ENCODE results near the gene LPCAT2. TPM values are rescaled to one million over a fixed set of nuclear protein-coding genes. Genes with fewer than 3 reads are reported as not detected.

LPCAT2 gene
- polyA plus RNA-seq, 1 donor from 2014 or later = 0.59 TPM

DNA sequence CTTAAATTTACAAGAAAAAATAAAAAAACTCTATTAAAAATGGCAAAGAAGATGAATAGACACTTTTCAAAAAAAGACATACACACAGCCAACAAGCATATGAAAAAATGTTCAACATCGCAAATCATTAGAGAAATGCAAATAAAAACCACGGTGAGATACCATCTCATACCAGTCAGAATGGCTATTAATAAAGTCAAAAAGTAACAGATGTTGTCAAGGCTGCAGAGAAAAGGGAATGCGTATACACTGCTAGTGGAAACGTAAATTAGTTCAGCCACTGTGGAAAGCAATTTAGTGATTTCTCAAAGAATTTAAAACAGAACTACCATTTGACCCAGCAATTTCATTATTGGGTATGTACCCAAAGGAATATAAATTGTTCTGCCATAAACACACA is 89.1 kb downstream of the LPCAT2 start:
- no peaks in the 10 kb centered on the region for H3K79me2 ChIP-seq (replicated peaks; ENCODE audit: insufficient read depth, low read length)
- no peaks in the 10 kb centered on the region for H3K9me2 ChIP-seq (ENCODE audit: insufficient read depth, low read length)
- H4K20me1 ChIP-seq (ENCODE audit: insufficient read depth) = no peaks in the 10 kb centered on the region
- H3K9me3 ChIP-seq (ENCODE audit: low read length) = no peaks in the 10 kb centered on the region
- TF ChIP-seq, protein P1, sequence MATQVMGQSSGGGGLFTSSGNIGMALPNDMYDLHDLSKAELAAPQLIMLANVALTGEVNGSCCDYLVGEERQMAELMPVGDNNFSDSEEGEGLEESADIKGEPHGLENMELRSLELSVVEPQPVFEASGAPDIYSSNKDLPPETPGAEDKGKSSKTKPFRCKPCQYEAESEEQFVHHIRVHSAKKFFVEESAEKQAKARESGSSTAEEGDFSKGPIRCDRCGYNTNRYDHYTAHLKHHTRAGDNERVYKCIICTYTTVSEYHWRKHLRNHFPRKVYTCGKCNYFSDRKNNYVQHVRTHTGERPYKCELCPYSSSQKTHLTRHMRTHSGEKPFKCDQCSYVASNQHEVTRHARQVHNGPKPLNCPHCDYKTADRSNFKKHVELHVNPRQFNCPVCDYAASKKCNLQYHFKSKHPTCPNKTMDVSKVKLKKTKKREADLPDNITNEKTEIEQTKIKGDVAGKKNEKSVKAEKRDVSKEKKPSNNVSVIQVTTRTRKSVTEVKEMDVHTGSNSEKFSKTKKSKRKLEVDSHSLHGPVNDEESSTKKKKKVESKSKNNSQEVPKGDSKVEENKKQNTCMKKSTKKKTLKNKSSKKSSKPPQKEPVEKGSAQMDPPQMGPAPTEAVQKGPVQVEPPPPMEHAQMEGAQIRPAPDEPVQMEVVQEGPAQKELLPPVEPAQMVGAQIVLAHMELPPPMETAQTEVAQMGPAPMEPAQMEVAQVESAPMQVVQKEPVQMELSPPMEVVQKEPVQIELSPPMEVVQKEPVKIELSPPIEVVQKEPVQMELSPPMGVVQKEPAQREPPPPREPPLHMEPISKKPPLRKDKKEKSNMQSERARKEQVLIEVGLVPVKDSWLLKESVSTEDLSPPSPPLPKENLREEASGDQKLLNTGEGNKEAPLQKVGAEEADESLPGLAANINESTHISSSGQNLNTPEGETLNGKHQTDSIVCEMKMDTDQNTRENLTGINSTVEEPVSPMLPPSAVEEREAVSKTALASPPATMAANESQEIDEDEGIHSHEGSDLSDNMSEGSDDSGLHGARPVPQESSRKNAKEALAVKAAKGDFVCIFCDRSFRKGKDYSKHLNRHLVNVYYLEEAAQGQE (IDR thresholded peaks at IDR 0.05; ENCODE audit: borderline replicate concordance) = no peak
- TF ChIP-seq EP300 (conservative IDR thresholded peaks at IDR 0.05; ENCODE audit: poor library complexity, severe bottlenecking) (no peak), RAD21 (conservative IDR thresholded peaks at IDR 0.05) (no peak), MXI1 (conservative IDR thresholded peaks at IDR 0.05; ENCODE audit: poor library complexity, severe bottlenecking) (no peak), POLR2AphosphoS5 (IDR thresholded peaks at IDR 0.05) (no peak), SMC3 (conservative IDR thresholded peaks at IDR 0.05; ENCODE audit: poor library complexity) (no peak), TAF1 (IDR thresholded peaks at IDR 0.05; ENCODE audit: low read depth) (no peak), EZH2 (IDR thresholded peaks at IDR 0.05; ENCODE audit: borderline replicate concordance, insufficient read depth, low read length, poor library complexity, severe bottlenecking) (no peak)
- TF ChIP-seq, protein P2, sequence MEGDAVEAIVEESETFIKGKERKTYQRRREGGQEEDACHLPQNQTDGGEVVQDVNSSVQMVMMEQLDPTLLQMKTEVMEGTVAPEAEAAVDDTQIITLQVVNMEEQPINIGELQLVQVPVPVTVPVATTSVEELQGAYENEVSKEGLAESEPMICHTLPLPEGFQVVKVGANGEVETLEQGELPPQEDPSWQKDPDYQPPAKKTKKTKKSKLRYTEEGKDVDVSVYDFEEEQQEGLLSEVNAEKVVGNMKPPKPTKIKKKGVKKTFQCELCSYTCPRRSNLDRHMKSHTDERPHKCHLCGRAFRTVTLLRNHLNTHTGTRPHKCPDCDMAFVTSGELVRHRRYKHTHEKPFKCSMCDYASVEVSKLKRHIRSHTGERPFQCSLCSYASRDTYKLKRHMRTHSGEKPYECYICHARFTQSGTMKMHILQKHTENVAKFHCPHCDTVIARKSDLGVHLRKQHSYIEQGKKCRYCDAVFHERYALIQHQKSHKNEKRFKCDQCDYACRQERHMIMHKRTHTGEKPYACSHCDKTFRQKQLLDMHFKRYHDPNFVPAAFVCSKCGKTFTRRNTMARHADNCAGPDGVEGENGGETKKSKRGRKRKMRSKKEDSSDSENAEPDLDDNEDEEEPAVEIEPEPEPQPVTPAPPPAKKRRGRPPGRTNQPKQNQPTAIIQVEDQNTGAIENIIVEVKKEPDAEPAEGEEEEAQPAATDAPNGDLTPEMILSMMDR (IDR thresholded peaks at IDR 0.05; ENCODE audit: poor library complexity, severe bottlenecking) = no peak
- no peaks in the 10 kb centered on the region for H3K36me3 ChIP-seq (ENCODE audit: insufficient read depth, low read length)
- no peak overlapping the region for H3K4me2 ChIP-seq (ENCODE audit: low read length)
- no peaks in the 10 kb centered on the region for H3K27me3 ChIP-seq (ENCODE audit: insufficient read depth, low read depth, low read length)
- H3K4me3 ChIP-seq (ENCODE audit: low read length) = no peak overlapping the region
- H3K27ac ChIP-seq (ENCODE audit: low read length) = no peak overlapping the region
- no peaks in the 10 kb centered on the region for H3F3A ChIP-seq (ENCODE audit: insufficient read depth, low read length, poor library complexity, severe bottlenecking)
- no peak overlapping the region for H3K9ac ChIP-seq (ENCODE audit: low read length)
- H2AFZ ChIP-seq (ENCODE audit: low read depth, low read length) = no peak overlapping the region

DNA sequence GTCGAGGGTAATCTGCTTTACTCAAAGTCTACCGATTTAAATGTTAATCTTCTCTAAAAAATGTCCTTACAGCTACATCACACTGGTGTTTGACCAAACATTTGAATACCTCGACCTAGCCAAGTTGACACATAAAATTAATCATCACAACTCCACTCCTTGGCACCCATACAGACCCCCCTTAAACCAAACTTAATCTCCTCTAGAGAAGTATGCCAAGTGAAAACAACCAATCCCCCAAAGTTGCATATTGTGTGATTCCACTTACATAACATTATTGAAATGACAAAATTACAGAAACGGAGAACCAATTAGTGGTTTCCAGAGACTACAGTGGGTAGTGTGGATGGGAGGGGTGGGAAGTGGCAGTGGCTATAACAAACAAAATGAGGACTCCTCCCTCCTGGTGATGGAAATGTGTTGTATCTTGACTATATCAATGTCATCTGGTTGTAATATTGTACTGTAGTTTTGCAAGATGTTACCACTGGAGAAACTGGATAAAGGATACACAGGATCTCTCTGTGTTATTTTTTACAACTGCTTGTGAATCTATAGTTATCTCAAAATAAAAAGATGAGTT is 97.0 kb downstream of the LPCAT2 start:
- TF ChIP-seq EP300 (conservative IDR thresholded peaks at IDR 0.05; ENCODE audit: poor library complexity, severe bottlenecking) (no peak), SMC3 (conservative IDR thresholded peaks at IDR 0.05; ENCODE audit: poor library complexity) (no peak), RAD21 (conservative IDR thresholded peaks at IDR 0.05) (no peak), EZH2 (IDR thresholded peaks at IDR 0.05; ENCODE audit: borderline replicate concordance, insufficient read depth, low read length, poor library complexity, severe bottlenecking) (no peak)
- H3K36me3 ChIP-seq (ENCODE audit: insufficient read depth, low read length) = no peaks in the 10 kb centered on the region
- H3K9ac ChIP-seq (ENCODE audit: low read length) = no peak overlapping the region
- H3K4me2 ChIP-seq (ENCODE audit: low read length) = no peak overlapping the region
- H3K27me3 ChIP-seq (ENCODE audit: insufficient read depth, low read depth, low read length) = no peaks in the 10 kb centered on the region
- no peaks in the 10 kb centered on the region for H3K9me2 ChIP-seq (ENCODE audit: insufficient read depth, low read length)
- H3K9me3 ChIP-seq (ENCODE audit: low read length) = no peaks in the 10 kb centered on the region
- H4K20me1 ChIP-seq (ENCODE audit: insufficient read depth) = no peaks in the 10 kb centered on the region
- no peak overlapping the region for H3K27ac ChIP-seq (ENCODE audit: low read length)
- H3K4me3 ChIP-seq (ENCODE audit: low read length) = no peak overlapping the region
- H3F3A ChIP-seq (ENCODE audit: insufficient read depth, low read length, poor library complexity, severe bottlenecking) = no peaks in the 10 kb centered on the region
- no peaks in the 10 kb centered on the region for H3K79me2 ChIP-seq (replicated peaks; ENCODE audit: insufficient read depth, low read length)
- H2AFZ ChIP-seq (ENCODE audit: low read depth, low read length) = no peak overlapping the region

Measured in neural cell (in vitro differentiated cells).